Endothelial cell of umbilical vein (primary cell): Measurements from ENCODE around the gene BABAM2. TPM values are rescaled to one million over a fixed set of nuclear protein-coding genes. Genes with fewer than 3 reads are reported as not detected.

Experiments
- BruUV-seq: library from RNA; stranded (reverse); fragments of 400-500 nt; replicated peaks from 2 replicates; lab custom pipeline; 2021; lab: Mats Ljungman, UMichigan
- CTCF ChIA-PET: fragments of 300-600, 350-600 bp; sonication (Branson Sonifier 250); formaldehyde crosslinking; loops from one replicate; lab custom pipeline; 2021; ENCODE audit warnings: antibody characterized with exemption, inconsistent platforms; lab: Charles Lee
- POLR2A ChIA-PET: fragments of 300-600, 350-600 bp; sonication (Branson Sonifier 250); formaldehyde crosslinking; loops from one replicate; lab custom pipeline; 2021; ENCODE audit warnings: antibody characterized with exemption, inconsistent platforms; lab: Charles Lee
- DNase-seq: peaks from one replicate; pipeline ENCODE4 v3.0.0-alpha.2; 2011; ENCODE audit warnings: low read depth, low spot score
- FAIRE-seq: peaks from 2 replicates; lab custom pipeline; 2011; peaks lifted over from hg19 to GRCh38; lab: Jason Lieb, UNC
- H2AFZ ChIP-seq: 2 replicates; pipeline ENCODE4 v1.6.0; 2012; ENCODE audit warnings: low read depth, low read length, control low read depth, inconsistent platforms
- H3K27ac ChIP-seq: 2 replicates; pipeline ENCODE4 v1.5.1; 2011; ENCODE audit warnings: low read depth, mild to moderate bottlenecking, control low read depth, low read length, moderate library complexity; ENCODE audit not compliant: insufficient read depth
- H3K27me3 ChIP-seq, 2 experiments: 2 replicates each; pipeline versions ENCODE4 v1.6.0 to v1.6.1; 2011; ENCODE audit warnings: low read length in 2 of 2, mixed read lengths in 1 of 2; ENCODE audit not compliant: control insufficient read depth in 2 of 2, insufficient read depth in 2 of 2
- H3K36me3 ChIP-seq, 2 experiments: 2 replicates in 1 of 2; 3 replicates in 1 of 2; pipeline ENCODE4 v1.5.1; 2011; ENCODE audit warnings: low read length in 2 of 2, mild to moderate bottlenecking in 1 of 2, moderate library complexity in 1 of 2; ENCODE audit not compliant: control insufficient read depth in 2 of 2, insufficient read depth in 2 of 2; ENCODE audit errors: extremely low read depth in 1 of 2
- H3K4me1 ChIP-seq: 3 replicates; pipeline ENCODE4 v1.5.1; 2011; ENCODE audit warnings: mild to moderate bottlenecking, low read length; ENCODE audit not compliant: control insufficient read depth, insufficient read depth; ENCODE audit errors: extremely low read depth
- H3K4me2 ChIP-seq: 2 replicates; pipeline ENCODE4 v1.6.1; 2011; ENCODE audit warnings: low read length, control low read depth, mixed read lengths; ENCODE audit not compliant: insufficient read depth
- H3K4me3 ChIP-seq, 3 experiments: fragments of 200-600 bp in 1 of 3; sonication (generic), shearing (Covaris generic) in 1 of 3; replicated peaks in 1 of 3; 2 replicates each; pipeline ENCODE4 v1.5.1; 2011 to 2016; ENCODE audit warnings: control low read depth in 3 of 3, low read length in 3 of 3, mild to moderate bottlenecking in 2 of 3, inconsistent platforms in 1 of 3, low read depth in 1 of 3, moderate library complexity in 1 of 3; ENCODE audit not compliant: insufficient read depth in 1 of 3
- H3K79me2 ChIP-seq: 2 replicates; pipeline ENCODE4 v1.6.0; 2012; ENCODE audit warnings: low read length, inconsistent platforms; ENCODE audit not compliant: control insufficient read depth, insufficient read depth
- H3K9ac ChIP-seq: replicated peaks from 2 replicates; pipeline ENCODE3; 2011; ENCODE audit warnings: low read length, control low read depth; ENCODE audit not compliant: insufficient read depth; ENCODE audit errors: extremely low read depth
- H3K9me1 ChIP-seq: replicated peaks from 3 replicates; pipeline ENCODE4 v1.6.0; 2011; ENCODE audit warnings: mild to moderate bottlenecking, low read length; ENCODE audit not compliant: control insufficient read depth, insufficient read depth; ENCODE audit errors: extremely low read depth
- H3K9me3 ChIP-seq: replicated peaks from 2 replicates; pipeline ENCODE4 v1.5.1; 2012; ENCODE audit warnings: low read length, inconsistent platforms; ENCODE audit not compliant: control insufficient read depth, insufficient read depth
- H4K20me1 ChIP-seq: replicated peaks from 2 replicates; pipeline ENCODE3; 2011; ENCODE audit warnings: mild to moderate bottlenecking, low read length; ENCODE audit not compliant: control insufficient read depth, insufficient read depth; ENCODE audit errors: extremely low read depth
- EZH2 ChIP-seq: IDR thresholded peaks from 2 replicates; pipeline ENCODE4 v1.6.1; 2012; ENCODE audit warnings: borderline replicate concordance, low read depth, mild to moderate bottlenecking, moderate library complexity, low read length, inconsistent platforms; ENCODE audit not compliant: severe bottlenecking
- FOS ChIP-seq: IDR thresholded peaks from 2 replicates; pipeline ENCODE4 v1.6.1; 2011; ENCODE audit warnings: mild to moderate bottlenecking, low read length, moderate library complexity, borderline replicate concordance; ENCODE audit not compliant: insufficient read depth
- GATA2 ChIP-seq: IDR thresholded peaks from 2 replicates; pipeline ENCODE4 v1.7.0; 2011; ENCODE audit warnings: low read depth, mild to moderate bottlenecking, moderate library complexity, mixed read lengths, low read length; ENCODE audit not compliant: insufficient read length, insufficient read depth
- JUN ChIP-seq: IDR thresholded peaks from 2 replicates; pipeline ENCODE4 v1.6.1; 2011; ENCODE audit warnings: borderline replicate concordance, low read depth; ENCODE audit not compliant: insufficient read length, insufficient read depth
- MYC ChIP-seq: IDR thresholded peaks from one replicate; pipeline ENCODE4 v1.6.1; 2011; ENCODE audit warnings: mild to moderate bottlenecking, low read depth, low read length
- POLR2A ChIP-seq: IDR thresholded peaks from 2 replicates; pipeline ENCODE4 v1.6.1; 2012; ENCODE audit warnings: low read depth, mild to moderate bottlenecking, control low read depth, low read length
- POLR2AphosphoS5 ChIP-seq: IDR thresholded peaks from 2 replicates; pipeline ENCODE4 v1.6.1; 2012; ENCODE audit warnings: low read depth, mild to moderate bottlenecking, control low read depth, low read length, moderate library complexity; ENCODE audit not compliant: insufficient read depth
- dilution Hi-C: fragments of 300-500 bp; cut with MboI; formaldehyde crosslinking; loops from one replicate; pipeline ENCODE4 v1.15.0; 2019; ENCODE audit warnings: low sequenced_read_pairs; ENCODE audit not compliant: extremely low pct_ligation_motif_present
- intact Hi-C: fragments of 100-400 bp; cut with micrococcal nuclease; formaldehyde crosslinking; loops from one replicate; pipeline ENCODE4 v1.10.0; 2022
- polyA plus RNA-seq, 4 experiments: library from polyadenylated mRNA; depleted of rRNA in 3 of 4; stranded (reverse) in 3 of 4; unstranded in 1 of 4; fragments of >200 nt; gene quantifications; 2 replicates each; pipeline versions ENCODE4 v1.2.1 to v1.2.3, GENCODE V29; 2011 to 2012; ENCODE audit warnings: missing spikeins in 1 of 4
- total RNA-seq: library from RNA; stranded (reverse); gene quantifications from 2 replicates; pipeline ENCODE4 v1.2.3, GENCODE V29; 2021
- TF ChIP-seq, protein P1 (sequence below), 2 donors: IDR thresholded peaks; 1 replicate in 1 of 2; 2 replicates in 1 of 2; pipeline ENCODE4 v1.5.1; 2011; ENCODE audit warnings: low read length in 2 of 2, mild to moderate bottlenecking in 2 of 2, moderate library complexity in 2 of 2, control low read depth in 1 of 2, inconsistent platforms in 1 of 2, low read depth in 1 of 2; ENCODE audit not compliant: insufficient read depth in 1 of 2; ENCODE audit errors: extremely low read depth in 1 of 2
- TF ChIP-seq, protein P2 (sequence below): IDR thresholded peaks from 2 replicates; pipeline ENCODE4 v1.6.1; 2011; ENCODE audit not compliant: insufficient read depth, insufficient read length

Gene BABAM2
- total and polyA plus RNA-seq, 2 donors (not counting 3 experiments of a cell fraction or from before 2014, with no cell fraction given) = 19.9 to 27.6 TPM

DNA sequence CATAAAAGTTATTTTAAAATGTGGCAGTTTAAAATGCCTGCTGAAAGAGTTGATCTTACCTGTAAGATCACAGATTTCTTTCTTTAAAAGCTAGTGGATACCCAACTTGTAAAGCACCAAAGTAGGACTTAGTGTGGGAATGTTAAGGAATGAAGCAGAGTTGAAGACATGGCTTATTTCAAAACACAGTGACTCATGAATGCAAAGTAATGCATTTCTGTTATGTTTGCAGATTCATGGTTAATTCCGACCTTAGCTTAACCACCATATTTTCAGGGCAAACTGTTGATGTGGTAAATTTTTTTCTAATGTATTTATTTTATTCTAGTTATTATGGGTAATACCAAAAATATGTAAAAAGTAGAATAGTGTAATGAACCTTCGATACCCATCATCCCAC, 295.4 kb downstream of the BABAM2 start:
- H2AFZ ChIP-seq = no peak overlapping the region
- no peak for TF ChIP-seq GATA2
- no peak for TF ChIP-seq POLR2A
- no peak for TF ChIP-seq POLR2AphosphoS5
- TF ChIP-seq FOS = no peak
- no peak for TF ChIP-seq MYC
- H3K4me2 ChIP-seq = no peak overlapping the region
- FAIRE-seq = no peak
- dilution Hi-C loops = no loop called here
- CTCF ChIA-PET = no interaction called here
- H4K20me1 ChIP-seq = no peaks in the 10 kb centered on the region
- no peaks in the 10 kb centered on the region for H3K79me2 ChIP-seq
- no peaks in the 10 kb centered on the region for H3K4me1 ChIP-seq
- no TSS peak for BruUV-seq
- H3K4me3 ChIP-seq = no peak overlapping the region
- no peaks in the 10 kb centered on the region for H3K27me3 ChIP-seq
- H3K9ac ChIP-seq = no peak overlapping the region
- intact Hi-C loops = no loop called here
- DNase-seq = no peak
- POLR2A ChIA-PET = no interaction called here
- H3K9me3 ChIP-seq = no peaks in the 10 kb centered on the region
- H3K27ac ChIP-seq = no peak overlapping the region
- no peaks in the 10 kb centered on the region for H3K9me1 ChIP-seq
- H3K36me3 ChIP-seq = no peaks in the 10 kb centered on the region

DNA sequence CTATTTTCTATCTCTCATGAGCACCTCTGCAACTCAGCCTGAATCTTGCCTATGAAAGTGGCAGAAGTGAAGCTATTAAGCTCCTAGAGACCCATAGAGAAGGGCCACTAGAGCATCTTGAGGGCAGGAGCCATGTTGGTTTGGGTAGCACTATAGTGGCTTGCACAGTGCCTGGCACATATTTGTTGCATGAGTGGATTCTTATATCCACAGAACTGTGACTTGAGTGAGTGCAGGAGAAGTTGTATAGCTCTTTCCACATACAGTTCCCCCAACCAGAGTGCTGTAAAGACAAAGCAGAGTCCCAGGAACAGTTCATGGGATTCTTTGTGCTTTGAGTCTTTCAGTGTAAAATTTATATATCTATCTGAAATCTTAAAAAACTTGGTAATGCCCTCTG, 296.7 kb downstream of the BABAM2 start:
- FAIRE-seq (no peak), DNase-seq (no peak)
- Histone ChIP-seq H3K79me2 (no peaks in the 10 kb centered on the region), H3K9me3 (no peaks in the 10 kb centered on the region), H3K36me3 (no peaks in the 10 kb centered on the region), H2AFZ (no peak overlapping the region), H3K9ac (no peak overlapping the region), H3K27ac (no peak overlapping the region), H3K4me3 (no peak overlapping the region), H3K9me1 (no peaks in the 10 kb centered on the region), H3K27me3 (no peaks in the 10 kb centered on the region), H3K4me2 (no peak overlapping the region), H3K4me1 (no peaks in the 10 kb centered on the region), H4K20me1 (no peaks in the 10 kb centered on the region)
- TF ChIP-seq, protein P1, sequence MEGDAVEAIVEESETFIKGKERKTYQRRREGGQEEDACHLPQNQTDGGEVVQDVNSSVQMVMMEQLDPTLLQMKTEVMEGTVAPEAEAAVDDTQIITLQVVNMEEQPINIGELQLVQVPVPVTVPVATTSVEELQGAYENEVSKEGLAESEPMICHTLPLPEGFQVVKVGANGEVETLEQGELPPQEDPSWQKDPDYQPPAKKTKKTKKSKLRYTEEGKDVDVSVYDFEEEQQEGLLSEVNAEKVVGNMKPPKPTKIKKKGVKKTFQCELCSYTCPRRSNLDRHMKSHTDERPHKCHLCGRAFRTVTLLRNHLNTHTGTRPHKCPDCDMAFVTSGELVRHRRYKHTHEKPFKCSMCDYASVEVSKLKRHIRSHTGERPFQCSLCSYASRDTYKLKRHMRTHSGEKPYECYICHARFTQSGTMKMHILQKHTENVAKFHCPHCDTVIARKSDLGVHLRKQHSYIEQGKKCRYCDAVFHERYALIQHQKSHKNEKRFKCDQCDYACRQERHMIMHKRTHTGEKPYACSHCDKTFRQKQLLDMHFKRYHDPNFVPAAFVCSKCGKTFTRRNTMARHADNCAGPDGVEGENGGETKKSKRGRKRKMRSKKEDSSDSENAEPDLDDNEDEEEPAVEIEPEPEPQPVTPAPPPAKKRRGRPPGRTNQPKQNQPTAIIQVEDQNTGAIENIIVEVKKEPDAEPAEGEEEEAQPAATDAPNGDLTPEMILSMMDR (IDR thresholded peaks at IDR 0.05; ENCODE audit: extremely low read depth in 1 of 2, insufficient read depth in 1 of 2, low read depth in 1 of 2, low read length in 2 of 2) = no peak
- TF ChIP-seq MYC (no peak), EZH2 (no peak), JUN (no peak), FOS (no peak), GATA2 (no peak), POLR2A (no peak), POLR2AphosphoS5 (no peak)
- TF ChIP-seq, protein P2, sequence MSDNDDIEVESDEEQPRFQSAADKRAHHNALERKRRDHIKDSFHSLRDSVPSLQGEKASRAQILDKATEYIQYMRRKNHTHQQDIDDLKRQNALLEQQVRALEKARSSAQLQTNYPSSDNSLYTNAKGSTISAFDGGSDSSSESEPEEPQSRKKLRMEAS = no peak
- ChIA-PET POLR2A (no interaction called here), CTCF (no interaction called here)
- intact Hi-C loops (no loop called here), dilution Hi-C loops (no loop called here)
- no TSS peak for BruUV-seq
